HFFc6 (cell line): Measurements from ENCODE around the gene MADD. TPM values are rescaled to one million over a fixed set of nuclear protein-coding genes. Genes with fewer than 3 reads are reported as not detected.

Experiments used
- DNase-seq: peaks from one replicate; pipeline ENCODE4 v3.0.0-alpha.2; 2018
- H3K27ac Mint-ChIP-seq: 2 replicates; pipeline ENCODE4 v1.8.0; 2020; ENCODE audit warnings: mild to moderate bottlenecking, mixed read lengths
- H3K27me3 Mint-ChIP-seq: 2 replicates; pipeline ENCODE4 v1.8.0; 2021; ENCODE audit warnings: mild to moderate bottlenecking, moderate library complexity, mixed read lengths; ENCODE audit not compliant: insufficient read depth
- H3K36me3 Mint-ChIP-seq: 2 replicates; pipeline ENCODE4 v1.8.0; 2021; ENCODE audit warnings: low read depth, mixed read lengths
- H3K4me1 Mint-ChIP-seq: 2 replicates; pipeline ENCODE4 v1.8.0; 2020; ENCODE audit warnings: low read depth, mixed read lengths
- H3K4me3 Mint-ChIP-seq: 2 replicates; pipeline ENCODE4 v1.8.0; 2020; ENCODE audit warnings: mild to moderate bottlenecking, moderate library complexity, mixed read lengths
- H3K9me3 Mint-ChIP-seq: 2 replicates; pipeline ENCODE4 v1.8.0; 2020; ENCODE audit warnings: mild to moderate bottlenecking, mixed read lengths
- total RNA-seq, 6 experiments: library from RNA; stranded (reverse); fragmentation: NEBNext Ultra II Directional; extraction: Animal tissue kit (Norgen Biotek cat#: 25700); gene quantifications; 2 replicates in 1 of 6; 3 replicates in 5 of 6; pipeline ENCODE4 v1.2.3, GENCODE V29; 2021
- TF ChIP-seq, protein P1 (sequence below): fragments of 200-600 bp; sonication (generic); IDR thresholded peaks from 2 replicates; pipeline ENCODE4 v1.5.0; 2021; ENCODE audit warnings: antibody characterized with exemption, mild to moderate bottlenecking

Gene MADD
- total RNA-seq, 6 experiments from 2014 or later, result 22.4 to 30.5 (median 25.2) TPM

DNA sequence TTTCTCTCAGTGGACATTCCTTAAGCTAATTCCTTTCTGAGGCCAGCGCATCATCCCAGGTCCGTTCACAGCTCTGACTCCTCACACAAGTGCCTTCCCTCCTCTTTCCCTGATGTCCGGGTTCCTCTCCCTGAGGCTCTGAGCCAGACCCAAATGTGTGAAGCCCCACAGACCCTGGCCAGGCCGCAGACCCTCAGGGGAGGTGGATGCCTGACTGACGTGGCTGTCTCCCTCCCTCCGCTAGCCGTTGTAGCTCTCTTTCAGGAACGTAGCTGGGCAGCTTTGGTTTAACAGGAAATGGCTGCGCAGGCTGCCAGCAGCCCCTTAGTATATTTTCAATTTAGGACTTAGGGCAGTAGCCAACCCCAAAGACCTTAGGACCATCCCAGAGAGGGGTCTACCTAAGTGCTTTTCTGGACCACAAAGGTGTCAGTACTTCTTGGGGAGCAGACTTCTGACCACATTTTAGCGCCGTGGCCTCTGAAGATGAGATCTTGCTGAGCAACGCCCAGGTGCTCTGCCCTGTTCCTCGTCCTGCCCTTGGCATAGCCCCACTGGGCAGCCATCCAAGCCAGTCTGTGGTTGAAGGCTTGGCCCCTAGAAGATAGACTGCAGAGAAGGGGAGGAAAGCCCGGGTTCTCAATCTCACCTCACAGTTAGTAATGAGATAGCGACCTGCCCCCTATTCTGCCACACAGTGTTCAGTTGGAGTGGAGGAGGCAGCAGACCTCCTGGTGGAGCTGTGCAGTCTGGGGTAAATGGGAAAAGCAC is 55.5 kb downstream of the MADD start:
- TF ChIP-seq, protein P1, sequence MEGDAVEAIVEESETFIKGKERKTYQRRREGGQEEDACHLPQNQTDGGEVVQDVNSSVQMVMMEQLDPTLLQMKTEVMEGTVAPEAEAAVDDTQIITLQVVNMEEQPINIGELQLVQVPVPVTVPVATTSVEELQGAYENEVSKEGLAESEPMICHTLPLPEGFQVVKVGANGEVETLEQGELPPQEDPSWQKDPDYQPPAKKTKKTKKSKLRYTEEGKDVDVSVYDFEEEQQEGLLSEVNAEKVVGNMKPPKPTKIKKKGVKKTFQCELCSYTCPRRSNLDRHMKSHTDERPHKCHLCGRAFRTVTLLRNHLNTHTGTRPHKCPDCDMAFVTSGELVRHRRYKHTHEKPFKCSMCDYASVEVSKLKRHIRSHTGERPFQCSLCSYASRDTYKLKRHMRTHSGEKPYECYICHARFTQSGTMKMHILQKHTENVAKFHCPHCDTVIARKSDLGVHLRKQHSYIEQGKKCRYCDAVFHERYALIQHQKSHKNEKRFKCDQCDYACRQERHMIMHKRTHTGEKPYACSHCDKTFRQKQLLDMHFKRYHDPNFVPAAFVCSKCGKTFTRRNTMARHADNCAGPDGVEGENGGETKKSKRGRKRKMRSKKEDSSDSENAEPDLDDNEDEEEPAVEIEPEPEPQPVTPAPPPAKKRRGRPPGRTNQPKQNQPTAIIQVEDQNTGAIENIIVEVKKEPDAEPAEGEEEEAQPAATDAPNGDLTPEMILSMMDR, result no peak
- Mint-ChIP-seq H3K4me1 (peaks cover 6% of the 10 kb centered on the region; the same call in 1 of the 2 replicates), H3K27ac (no peak overlapping the region)

DNA sequence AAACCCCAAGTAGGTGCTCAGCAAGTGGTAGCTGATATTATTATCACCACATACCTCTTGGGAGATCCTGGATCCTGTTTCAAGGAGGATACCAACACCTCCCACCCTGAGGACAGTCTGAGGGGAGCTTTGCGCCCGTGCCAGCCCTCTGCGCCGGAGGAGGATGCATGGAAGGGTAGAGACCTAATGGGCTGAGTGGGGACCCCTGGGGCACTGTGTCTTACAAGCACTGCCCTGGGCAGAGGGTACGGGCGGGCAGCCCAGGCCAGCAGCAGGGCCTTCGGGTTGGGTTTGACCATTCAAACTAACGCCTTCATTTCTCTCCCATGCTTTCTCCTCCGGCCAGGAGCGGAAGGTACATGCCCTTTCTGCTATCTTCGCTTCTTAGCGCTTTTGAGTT is 56.3 kb downstream of the MADD start:
- Mint-ChIP-seq H3K4me3 (no peak overlapping the region), H3K9me3 (no peaks in the 10 kb centered on the region), H3K27me3 (no peaks in the 10 kb centered on the region; the same call in 1 of the 2 replicates), H3K36me3 (peaks cover 11% of the 10 kb centered on the region), H3K4me1 (peaks cover 6% of the 10 kb centered on the region; the same call in 1 of the 2 replicates), H3K27ac (no peak overlapping the region)
- TF ChIP-seq, protein P1, result no peak
- DNase-seq, result no peak

More for the DNA sequence above, 55.5 kb downstream of the MADD start:
- H3K36me3 Mint-ChIP-seq, result peaks cover 11% of the 10 kb centered on the region
- H3K4me3 Mint-ChIP-seq, result no peak overlapping the region
- no peaks in the 10 kb centered on the region; the same call in 1 of the 2 replicates for H3K27me3 Mint-ChIP-seq
- H3K9me3 Mint-ChIP-seq, result no peaks in the 10 kb centered on the region
- DNase-seq, result no peak

DNA sequence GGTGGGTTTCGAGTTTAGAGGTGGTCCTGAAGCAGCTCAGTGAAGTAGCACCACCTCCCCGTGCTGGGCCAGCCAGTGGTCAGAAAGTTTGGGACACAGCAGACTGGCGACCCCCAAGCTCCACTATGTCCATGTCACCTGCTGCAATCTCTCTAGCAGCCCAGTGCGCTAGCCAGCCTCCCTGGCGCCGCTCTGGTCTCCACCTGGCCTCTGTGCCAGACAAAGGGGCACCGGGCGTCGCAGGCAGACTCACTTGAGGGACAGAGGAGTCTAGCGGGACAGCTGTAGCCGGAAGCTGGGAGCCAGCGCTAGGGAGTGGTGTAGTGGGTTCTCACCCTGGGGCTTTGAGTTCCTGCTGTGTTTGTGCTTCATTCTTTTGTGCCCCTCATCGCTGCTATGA is 57.1 kb downstream of the MADD start:
- no peak for DNase-seq
- Mint-ChIP-seq H3K4me3 (no peak overlapping the region), H3K27ac (no peak overlapping the region), H3K36me3 (peaks cover 6% of the 10 kb centered on the region), H3K4me1 (peaks cover 6% of the 10 kb centered on the region; the same call in 1 of the 2 replicates), H3K27me3 (no peaks in the 10 kb centered on the region; the same call in 1 of the 2 replicates), H3K9me3 (no peaks in the 10 kb centered on the region)
- TF ChIP-seq, protein P1, result no peak

DNA sequence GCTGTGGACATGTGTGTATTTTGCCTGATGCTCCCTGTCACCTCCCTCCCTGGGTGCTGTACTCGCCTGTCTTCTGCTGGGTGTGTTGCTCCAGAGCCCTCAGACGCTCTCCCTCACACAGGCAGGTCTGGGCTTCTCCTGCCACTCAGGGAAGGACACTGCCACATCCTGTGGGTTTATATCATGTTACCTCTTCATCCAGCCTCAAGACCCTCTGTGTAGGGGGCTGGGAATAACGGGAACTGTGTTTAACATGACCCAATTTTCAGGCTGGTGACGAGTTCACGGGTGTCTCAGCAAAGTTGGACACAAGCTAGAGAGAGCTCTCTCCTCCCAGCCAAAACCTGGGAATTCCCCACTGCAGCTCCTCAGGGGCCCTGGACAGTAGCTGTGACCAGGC is 58.0 kb downstream of the MADD start:
- no peaks in the 10 kb centered on the region for H3K9me3 Mint-ChIP-seq
- no peak overlapping the region for H3K4me3 Mint-ChIP-seq
- TF ChIP-seq, protein P1, result no peak
- DNase-seq, result no peak
- peaks cover 6% of the 10 kb centered on the region; the same call in 1 of the 2 replicates for H3K4me1 Mint-ChIP-seq
- peaks cover 6% of the 10 kb centered on the region for H3K36me3 Mint-ChIP-seq
- H3K27ac Mint-ChIP-seq, result no peak overlapping the region
- H3K27me3 Mint-ChIP-seq, result no peaks in the 10 kb centered on the region; the same call in 1 of the 2 replicates

DNA sequence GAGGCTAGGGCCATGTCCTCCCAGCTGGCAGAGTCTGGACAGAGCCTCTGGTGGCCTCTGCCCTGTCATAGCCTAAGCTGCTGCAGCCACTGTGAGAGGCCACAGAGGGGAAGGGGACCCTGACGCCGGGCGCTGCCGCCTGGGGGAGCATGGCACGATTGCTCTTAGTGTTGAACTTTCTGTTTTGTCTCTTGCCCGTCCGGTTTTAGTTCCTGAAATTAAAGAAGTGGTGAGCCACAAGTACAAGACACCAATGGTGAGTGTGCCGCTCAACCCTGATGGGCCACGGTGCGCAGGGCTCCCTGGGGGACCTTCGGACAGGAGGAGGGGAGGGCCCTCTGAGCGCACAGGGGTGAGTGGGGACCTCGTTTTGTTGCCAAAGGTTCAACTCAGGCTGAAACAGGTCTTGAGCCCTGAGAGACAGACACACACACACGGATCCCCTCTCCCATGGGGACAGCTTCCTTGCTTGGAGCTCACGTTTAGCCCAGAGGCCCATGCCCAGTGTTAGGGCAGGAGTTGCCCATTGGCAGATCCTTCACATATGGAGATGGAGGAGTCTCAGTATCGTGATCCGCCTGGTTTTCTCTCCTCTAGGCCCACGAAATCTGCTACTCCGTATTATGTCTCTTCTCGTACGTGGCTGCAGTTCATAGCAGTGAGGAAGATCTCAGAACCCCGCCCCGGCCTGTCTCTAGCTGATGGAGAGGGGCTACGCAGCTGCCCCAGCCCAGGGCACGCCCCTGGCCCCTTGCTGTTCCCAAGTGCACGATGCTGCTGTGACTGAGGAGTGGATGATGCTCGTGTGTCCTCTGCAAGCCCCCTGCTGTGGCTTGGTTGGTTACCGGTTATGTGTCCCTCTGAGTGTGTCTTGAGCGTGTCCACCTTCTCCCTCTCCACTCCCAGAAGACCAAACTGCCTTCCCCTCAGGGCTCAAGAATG is 58.8 kb downstream of the MADD start:
- Mint-ChIP-seq H3K4me3 (no peak overlapping the region), H3K4me1 (peaks cover 6% of the 10 kb centered on the region; the same call in 1 of the 2 replicates), H3K36me3 (peaks cover 6% of the 10 kb centered on the region; the same call in 1 of the 2 replicates), H3K27me3 (no peaks in the 10 kb centered on the region; the same call in 1 of the 2 replicates), H3K9me3 (no peaks in the 10 kb centered on the region), H3K27ac (no peak overlapping the region)
- DNase-seq, result no peak
- TF ChIP-seq, protein P1, result no peak
